C4-2B (cell line): ENCODE data around the gene LDB2.

Experiments used
- ZFX ChIP-seq: fragments of 450-650 bp; IDR thresholded peaks from 2 replicates; pipeline ENCODE4 v1.6.1; 2017
- TF ChIP-seq, protein P1 (sequence below): fragments of 450-650 bp; conservative IDR thresholded peaks from 2 replicates; pipeline ENCODE4 v1.5.1; 2017; ENCODE audit warnings: mild to moderate bottlenecking

- TF ChIP-seq, protein P1, sequence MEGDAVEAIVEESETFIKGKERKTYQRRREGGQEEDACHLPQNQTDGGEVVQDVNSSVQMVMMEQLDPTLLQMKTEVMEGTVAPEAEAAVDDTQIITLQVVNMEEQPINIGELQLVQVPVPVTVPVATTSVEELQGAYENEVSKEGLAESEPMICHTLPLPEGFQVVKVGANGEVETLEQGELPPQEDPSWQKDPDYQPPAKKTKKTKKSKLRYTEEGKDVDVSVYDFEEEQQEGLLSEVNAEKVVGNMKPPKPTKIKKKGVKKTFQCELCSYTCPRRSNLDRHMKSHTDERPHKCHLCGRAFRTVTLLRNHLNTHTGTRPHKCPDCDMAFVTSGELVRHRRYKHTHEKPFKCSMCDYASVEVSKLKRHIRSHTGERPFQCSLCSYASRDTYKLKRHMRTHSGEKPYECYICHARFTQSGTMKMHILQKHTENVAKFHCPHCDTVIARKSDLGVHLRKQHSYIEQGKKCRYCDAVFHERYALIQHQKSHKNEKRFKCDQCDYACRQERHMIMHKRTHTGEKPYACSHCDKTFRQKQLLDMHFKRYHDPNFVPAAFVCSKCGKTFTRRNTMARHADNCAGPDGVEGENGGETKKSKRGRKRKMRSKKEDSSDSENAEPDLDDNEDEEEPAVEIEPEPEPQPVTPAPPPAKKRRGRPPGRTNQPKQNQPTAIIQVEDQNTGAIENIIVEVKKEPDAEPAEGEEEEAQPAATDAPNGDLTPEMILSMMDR = no peak
- no peak for TF ChIP-seq ZFX
Observed at GRCh38 chr4:16819652-16820051, 78.8 kb downstream of the LDB2 start.
